Islet precursor cell (in vitro differentiated cells): ENCODE measurements around the gene TBXAS1.

Experiments used
- DNase-seq: peaks from one replicate; pipeline ENCODE4 v3.0.0-alpha.2; 2018

TBXAS1 gene

GRCh38 chr7:139949629-139950028, 120.6 kb downstream of the TBXAS1 start:
- DNase-seq: no peak

GRCh38 chr7:139950881-139951525, 121.9 kb downstream of the TBXAS1 start:
- DNase-seq: no peak

GRCh38 chr7:139953229-139953628, 124.2 kb downstream of the TBXAS1 start:
- no peak for DNase-seq

- no peak for DNase-seq
These were observed 126.2 kb downstream of the TBXAS1 start for GRCh38 chr7:139955109-139955820.

- DNase-seq: no peak
These were observed 129.7 kb downstream of the TBXAS1 start for GRCh38 chr7:139958599-139959284.

- no peak for DNase-seq
These were observed 130.2 kb downstream of the TBXAS1 start for GRCh38 chr7:139959285-139959628.

GRCh38 chr7:139959718-139960117, 130.7 kb downstream of the TBXAS1 start:
- no peak for DNase-seq

GRCh38 chr7:139960157-139960556, 131.1 kb downstream of the TBXAS1 start:
- no peak for DNase-seq

- no peak for DNase-seq
These were observed 137.0 kb downstream of the TBXAS1 start for GRCh38 chr7:139965942-139966628.

- no peak for DNase-seq
These were observed 137.9 kb downstream of the TBXAS1 start for GRCh38 chr7:139966949-139967348.

- DNase-seq: no peak
These were observed 139.9 kb downstream of the TBXAS1 start for GRCh38 chr7:139968931-139969330.

- DNase-seq: no peak
These were observed 143.0 kb downstream of the TBXAS1 start for GRCh38 chr7:139972029-139972428.

- DNase-seq: no peak
These were observed 144.3 kb downstream of the TBXAS1 start for GRCh38 chr7:139973101-139974050.

GRCh38 chr7:139974179-139974811, 145.2 kb downstream of the TBXAS1 start:
- no peak for DNase-seq

- DNase-seq: no peak
These were observed 147.2 kb downstream of the TBXAS1 start for GRCh38 chr7:139976055-139976837.

GRCh38 chr7:139976838-139977656, 148.0 kb downstream of the TBXAS1 start:
- DNase-seq: no peak

- no peak for DNase-seq
These were observed 152.4 kb downstream of the TBXAS1 start for GRCh38 chr7:139981511-139981895.

- no peak for DNase-seq
These were observed 154.2 kb downstream of the TBXAS1 start for GRCh38 chr7:139982927-139983920.
